Body of pancreas (tissue), 4 donors: Measurements from ENCODE around the gene ALDH7A1. TPM values are rescaled to one million over a fixed set of nuclear protein-coding genes. Genes with fewer than 3 reads are reported as not detected.

ENCODE experiments used
- ATAC-seq: fragments of 150-250 bp; one replicate; pipeline ENCODE4 v1.9.1; 2016
- DNase-seq, 4 donors: peaks; one replicate each; pipeline ENCODE4 v3.0.0-alpha.2; 2019
- H3K27ac ChIP-seq, 4 donors: fragments of 200-600 bp; sonication (generic); 1 replicate in 3 of 4; 2 replicates in 1 of 4; pipeline versions ENCODE4 v1.5.1 to v1.6.1; 2016 to 2019; ENCODE audit warnings: mild to moderate bottlenecking in 1 of 4, mixed read lengths in 1 of 4, moderate library complexity in 1 of 4
- H3K27me3 ChIP-seq, 2 donors: fragments of 200-600 bp; sonication (generic); one replicate each; pipeline ENCODE4 v1.6.0; 2016; ENCODE audit warnings: mild to moderate bottlenecking in 1 of 2
- H3K36me3 ChIP-seq, 2 donors: fragments of 200-600 bp; sonication (generic); replicated peaks in 1 of 2; 2 replicates each; pipeline ENCODE4 v1.5.1; 2016; ENCODE audit warnings: low read depth in 2 of 2; ENCODE audit not compliant: insufficient read depth in 1 of 2
- H3K4me1 ChIP-seq: fragments of 200-600 bp; sonication (generic); one replicate; pipeline ENCODE4 v1.6.0; 2016
- H3K4me3 ChIP-seq, 2 donors: fragments of 200-600 bp; sonication (generic); 1 replicate in 1 of 2; 2 replicates in 1 of 2; pipeline ENCODE4 v1.5.1; 2016 to 2019
- H3K9me3 ChIP-seq, 3 donors: fragments of 200-600 bp; sonication (generic); 1 replicate in 2 of 3; 2 replicates in 1 of 3; pipeline ENCODE4 v1.5.1; 2016
- CTCF ChIP-seq, 7 experiments: fragments of 450-650 bp in 4 of 7; fragments of 200-600 bp in 3 of 7; sonication (generic) in 3 of 7; IDR thresholded peaks; one replicate each; pipeline ENCODE4 v1.5.1; 2016 to 2019; ENCODE audit warnings: antibody characterized with exemption in 7 of 7
- POLR2A ChIP-seq, 3 donors: fragments of 450-650 bp; IDR thresholded peaks; one replicate each; pipeline ENCODE4 v1.6.1; 2016; ENCODE audit warnings: antibody characterized with exemption in 3 of 3, mild to moderate bottlenecking in 2 of 3
- WGBS, 2 donors: methylation state at CpG; one replicate each; pipeline ENCODE4 v1.1.5; 2017; 5-methylcytosine and 5-hydroxymethylcytosine counted together
- intact Hi-C: fragments of 100-400 bp; cut with DNase I; formaldehyde crosslinking; loops from one replicate; pipeline ENCODE4 v1.15.1; 2023
- total RNA-seq, 2 donors: library from RNA; depleted of rRNA; stranded (reverse); fragments of >200 nt; gene quantifications; one replicate each; pipeline ENCODE4 v1.1.0, GENCODE V29; 2016

The ALDH7A1 gene
- total RNA-seq, 2 donors from 2014 or later, result 19.1 to 27.0 TPM

GRCh38 chr5:126513703-126514102 is 81.3 kb downstream of the ALDH7A1 start:
- no peaks in the 10 kb centered on the region for H3K27me3 ChIP-seq
- H3K36me3 ChIP-seq, result no peaks in the 10 kb centered on the region
- no peak overlapping the region for H3K4me3 ChIP-seq
- intact Hi-C loops, result no loop called here
- 76 to 77% methylated on average over 4 of the region's 4 CpGs for WGBS, 2 donors
- TF ChIP-seq POLR2A (IDR thresholded peaks at IDR 0.05), result no peak
- TF ChIP-seq CTCF (IDR thresholded peaks at IDR 0.05), result no peak
- peak overlapping the region in 1 of 4 donors; percentile 12 for H3K27ac ChIP-seq
- DNase-seq, result no peak
- no peaks in the 10 kb centered on the region for H3K9me3 ChIP-seq
- no peaks in the 10 kb centered on the region for H3K4me1 ChIP-seq
- no peak for ATAC-seq

GRCh38 chr5:126513302-126513701 is 81.7 kb downstream of the ALDH7A1 start:
- H3K27me3 ChIP-seq, result no peaks in the 10 kb centered on the region
- H3K4me3 ChIP-seq, result no peak overlapping the region
- WGBS, 2 donors, result 74 to 87% methylated on average over 2 of the region's 2 CpGs
- no peaks in the 10 kb centered on the region for H3K9me3 ChIP-seq
- DNase-seq (no peak), ATAC-seq (no peak)
- peak overlapping the region in 1 of 4 donors; percentile 12 for H3K27ac ChIP-seq
- intact Hi-C loops, result no loop called here
- no peaks in the 10 kb centered on the region for H3K4me1 ChIP-seq
- no peaks in the 10 kb centered on the region for H3K36me3 ChIP-seq
- TF ChIP-seq CTCF (IDR thresholded peaks at IDR 0.05) (no peak), POLR2A (IDR thresholded peaks at IDR 0.05) (no peak)

- Histone ChIP-seq H3K27me3 (no peaks in the 10 kb centered on the region), H3K9me3 (no peaks in the 10 kb centered on the region), H3K4me3 (no peak overlapping the region), H3K4me1 (no peaks in the 10 kb centered on the region), H3K27ac (no peak overlapping the region), H3K36me3 (no peaks in the 10 kb centered on the region)
- no peak for DNase-seq
- TF ChIP-seq CTCF (IDR thresholded peaks at IDR 0.05) (no peak), POLR2A (IDR thresholded peaks at IDR 0.05) (no peak)
- 80 to 87% methylated on average over 3 of the region's 3 CpGs for WGBS, 2 donors
- intact Hi-C loops, result no loop called here
- ATAC-seq, result no peak
Observed at GRCh38 chr5:126512451-126512850, 82.6 kb downstream of the ALDH7A1 start.

- no peak for ATAC-seq
- H3K4me1 ChIP-seq, result no peaks in the 10 kb centered on the region
- 86 to 90% methylated on average over 1 of the region's 1 CpG for WGBS, 2 donors
- intact Hi-C loops, result no loop called here
- no peaks in the 10 kb centered on the region for H3K36me3 ChIP-seq
- no peak for DNase-seq
- H3K4me3 ChIP-seq, result no peak overlapping the region
- TF ChIP-seq CTCF (IDR thresholded peaks at IDR 0.05), result no peak
- TF ChIP-seq POLR2A (IDR thresholded peaks at IDR 0.05), result no peak
- H3K27ac ChIP-seq, result no peak overlapping the region
- no peaks in the 10 kb centered on the region for H3K27me3 ChIP-seq
- no peaks in the 10 kb centered on the region for H3K9me3 ChIP-seq
Observed at GRCh38 chr5:126511961-126512360, 83.1 kb downstream of the ALDH7A1 start.

GRCh38 chr5:126509339-126509738 is 85.7 kb downstream of the ALDH7A1 start:
- Histone ChIP-seq H3K4me3 (no peak overlapping the region), H3K36me3 (no peaks in the 10 kb centered on the region), H3K9me3 (no peaks in the 10 kb centered on the region), H3K27me3 (no peaks in the 10 kb centered on the region), H3K27ac (peak overlapping the region in 2 of 4 donors; percentile 48 to 69), H3K4me1 (no peaks in the 10 kb centered on the region)
- WGBS, 2 donors, result 73 to 77% methylated on average over 5 of the region's 5 CpGs
- intact Hi-C loops, result no loop called here
- ATAC-seq (peak; percentile 20), DNase-seq (no peak)
- no peak for TF ChIP-seq POLR2A (IDR thresholded peaks at IDR 0.05)
- TF ChIP-seq CTCF (IDR thresholded peaks at IDR 0.05), result no peak
